ENCODE results near the gene FAM222A. TPM values are rescaled to one million over a fixed set of nuclear protein-coding genes. Genes with fewer than 3 reads are reported as not detected.
A peak's percentile ranks its signal among the peaks of the same experiment; 100 is the strongest.

Gene FAM222A
- total RNA-seq, result 0.20 and 0.22 TPM in 2 replicates

DNA sequence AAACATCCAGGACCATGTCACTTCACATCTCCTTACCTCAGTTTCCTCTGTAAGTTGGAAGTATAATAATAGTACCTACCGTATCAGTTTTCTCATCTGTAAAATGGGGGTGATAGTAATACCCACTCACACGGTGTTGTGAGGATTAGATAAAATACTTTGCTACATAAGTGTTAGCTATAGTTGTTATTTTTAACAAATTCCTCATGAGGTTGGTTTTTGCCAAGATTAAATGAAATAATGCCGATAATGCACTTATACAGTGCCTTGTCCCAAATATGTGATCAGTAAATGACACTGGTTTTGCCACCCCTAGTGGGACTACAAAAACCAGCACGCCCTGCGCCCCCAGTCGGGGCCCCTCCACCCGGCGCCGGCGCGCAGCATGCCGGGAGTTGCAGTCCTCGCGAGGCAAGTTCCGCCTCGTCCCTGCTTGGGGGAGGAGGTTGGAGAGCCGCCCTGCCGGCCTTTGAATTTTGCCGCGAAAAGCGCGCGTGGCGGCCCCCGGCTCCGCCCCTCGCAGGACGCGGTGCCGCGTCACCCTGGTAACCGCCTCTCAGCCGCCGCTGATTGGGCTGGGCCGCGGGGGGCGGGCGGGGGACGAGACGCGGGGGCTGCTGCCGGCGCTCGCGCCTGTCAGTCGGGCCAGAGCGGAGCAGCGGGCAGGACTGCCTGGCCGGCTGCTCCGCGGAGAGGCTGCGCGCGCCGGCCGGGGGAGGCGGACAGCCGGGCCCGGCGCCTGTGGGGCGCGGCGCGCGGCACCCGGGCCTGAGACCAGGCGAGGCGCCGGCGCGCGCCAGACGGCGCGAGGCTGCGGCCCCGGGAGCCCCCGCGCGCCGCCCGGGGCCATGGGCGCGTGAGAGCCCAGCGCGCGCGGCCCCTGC, at the start of gene FAM222A:
TSS of gene FAM222A (plus strand) at position 639 of the 884 bp plus-strand sequence. CDS start 30,322 bp downstream, outside the sequence.
- DNase-seq (ENCODE audit: low read depth in 2 of 2), result peak; percentile 98

DNA sequence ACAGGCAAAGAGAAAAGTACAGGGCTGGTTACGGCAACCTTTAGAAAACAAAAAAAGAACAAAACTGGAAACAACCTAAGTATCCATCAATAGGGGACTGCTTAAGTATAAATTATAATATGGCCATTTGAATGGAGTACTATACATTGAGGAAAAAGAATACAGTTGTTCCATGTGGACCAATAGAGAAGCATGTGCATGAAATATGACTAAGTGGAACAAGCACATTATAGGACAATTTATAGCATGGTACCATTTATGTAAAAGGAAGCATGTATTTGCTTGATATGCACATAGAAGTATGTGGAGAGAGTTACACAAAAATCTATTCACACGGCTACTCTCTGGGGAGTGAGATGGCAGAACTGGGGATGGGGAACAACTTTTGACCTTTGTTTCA, 49.2 kb upstream of the FAM222A start:
- DNase-seq (ENCODE audit: low read depth in 2 of 2), result no peak

DNA sequence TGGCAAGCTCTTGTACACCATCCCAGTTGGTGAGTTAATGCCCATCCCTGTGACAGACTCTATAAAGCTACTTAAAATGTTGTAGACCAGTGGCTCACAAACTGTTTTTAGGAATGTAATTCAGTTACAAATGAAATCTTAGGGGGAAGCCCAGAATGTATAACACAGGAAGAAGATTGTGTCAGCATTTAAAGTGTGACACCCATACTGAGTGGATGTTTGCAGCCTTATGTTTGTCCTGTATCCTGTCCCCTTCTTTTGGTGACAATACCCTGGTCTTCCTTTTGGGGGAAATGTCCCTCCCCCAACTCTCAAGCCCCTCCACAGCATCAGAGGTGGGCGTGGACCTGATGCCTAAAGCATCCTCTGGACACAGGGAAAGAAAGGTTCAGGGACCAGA, 47.6 kb upstream of the FAM222A start:
- DNase-seq (ENCODE audit: low read depth in 2 of 2), result no peak

DNA sequence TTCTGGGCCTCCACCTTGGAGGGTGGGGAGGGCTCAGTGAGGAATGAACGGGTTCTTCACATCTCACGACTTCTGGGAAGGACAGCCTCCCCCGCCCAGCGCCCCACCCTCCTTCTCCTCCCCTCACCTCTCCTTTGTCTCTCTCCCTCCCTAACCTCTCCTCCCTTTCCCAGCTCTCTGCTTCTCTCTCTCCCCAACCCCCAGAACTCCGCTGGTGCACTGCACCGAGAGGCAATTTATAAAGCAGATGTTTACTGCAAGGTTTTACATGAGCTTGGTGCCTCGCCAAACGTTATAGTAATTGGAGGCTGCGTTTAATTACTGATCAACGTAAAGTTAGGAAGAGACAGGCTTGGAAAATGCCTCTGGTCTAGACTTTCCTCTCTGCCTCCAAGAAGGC, 42.9 kb upstream of the FAM222A start:
- no peak for DNase-seq (ENCODE audit: low read depth in 2 of 2)

DNA sequence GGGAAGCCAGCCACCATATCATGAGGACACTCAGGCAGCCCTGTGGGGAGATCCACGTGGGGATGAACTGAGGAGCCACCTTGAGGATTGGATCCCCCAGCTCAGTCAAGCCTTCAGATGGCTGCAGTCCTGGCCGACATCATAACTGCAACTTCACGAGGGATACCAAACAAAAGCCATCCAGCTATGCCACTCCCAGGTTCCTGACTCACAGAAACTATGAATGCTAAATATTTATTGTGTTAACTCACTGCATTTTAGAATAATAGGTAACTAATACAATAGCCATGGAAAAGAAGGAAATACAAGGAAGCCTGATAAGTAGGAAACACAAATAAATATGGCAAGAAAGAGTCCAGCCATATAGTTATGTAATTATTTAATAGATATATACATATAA, 42.1 kb upstream of the FAM222A start:
- no peak for DNase-seq (ENCODE audit: low read depth in 2 of 2)

DNA sequence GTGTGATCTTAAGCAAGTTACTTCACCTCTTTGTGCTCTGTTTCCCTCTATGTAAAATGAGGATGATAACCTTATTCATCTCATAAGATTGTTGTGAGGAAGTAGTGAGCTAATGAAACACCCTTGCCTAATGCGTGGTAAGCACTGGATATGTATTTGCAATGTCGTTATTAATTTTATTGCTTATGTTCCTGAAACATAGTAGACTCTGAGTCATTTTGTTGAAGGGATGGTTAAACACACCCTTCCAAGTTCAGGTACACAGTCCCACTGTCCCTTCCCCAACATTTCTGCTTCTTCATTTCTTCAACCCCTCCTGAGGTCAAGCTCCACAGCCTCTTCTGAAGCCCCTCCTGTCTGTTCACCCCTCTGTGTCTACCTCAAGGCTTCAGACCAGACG, 40.2 kb upstream of the FAM222A start:
- DNase-seq (ENCODE audit: low read depth in 2 of 2), result no peak

DNA sequence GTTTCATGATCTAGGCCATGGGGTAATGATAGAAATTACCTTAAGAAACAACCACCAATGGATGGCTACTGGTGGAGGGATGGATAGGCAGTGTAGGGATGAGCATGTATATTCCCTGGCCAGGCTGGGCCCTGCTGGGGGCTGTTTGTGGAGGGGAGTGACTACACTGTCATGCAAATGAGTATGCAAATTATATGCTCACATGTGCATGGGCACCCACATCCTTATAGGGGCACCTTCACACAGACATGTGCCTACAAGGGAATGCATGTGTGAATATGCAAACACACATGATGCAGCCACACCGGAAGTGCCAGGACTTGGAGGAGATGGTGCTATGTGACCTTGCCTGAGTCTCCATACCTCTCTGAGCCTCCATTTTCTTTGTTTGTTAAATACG, 39.7 kb upstream of the FAM222A start:
- no peak for DNase-seq (ENCODE audit: low read depth in 2 of 2)

DNA sequence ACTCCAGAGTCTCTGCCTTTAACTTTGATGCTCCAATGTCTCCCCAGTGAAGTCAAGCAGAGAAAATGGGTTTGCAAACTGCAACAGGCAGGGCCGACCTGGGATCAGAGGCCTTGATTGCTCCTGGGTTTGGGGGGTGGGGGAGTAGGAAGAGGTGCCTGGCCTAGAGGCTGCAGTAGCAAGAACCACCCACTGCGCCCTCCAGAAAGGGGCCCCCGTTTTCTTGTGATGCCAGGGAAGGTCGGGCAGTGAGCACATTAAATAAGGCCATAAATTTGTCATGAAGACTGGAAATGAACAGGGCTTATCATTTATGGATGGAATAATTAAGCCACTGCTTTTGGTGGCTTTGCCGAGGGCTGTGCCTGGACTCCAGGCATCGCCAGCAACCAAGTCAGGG, 38.2 kb upstream of the FAM222A start:
- DNase-seq (ENCODE audit: low read depth in 2 of 2), result no peak

DNA sequence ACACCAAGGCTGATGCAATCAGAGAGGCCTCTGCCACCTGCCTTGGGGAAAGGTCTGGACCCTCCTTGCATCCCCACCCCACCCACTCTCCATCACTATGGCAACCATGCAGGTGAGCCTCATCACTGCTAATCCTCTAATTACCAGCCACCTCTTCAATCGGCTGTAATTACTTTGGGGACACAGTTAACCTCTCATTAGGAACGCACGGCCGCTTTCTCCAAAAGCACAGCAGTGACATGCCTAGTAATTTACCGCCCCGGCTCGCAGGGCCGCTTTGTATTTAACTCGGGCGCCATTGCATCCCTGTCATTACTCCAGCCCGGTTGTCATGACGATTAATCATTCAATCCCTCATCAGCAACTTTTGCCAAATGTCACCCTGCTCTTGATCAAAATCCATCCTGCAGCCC, 36.3 kb upstream of the FAM222A start:
- no peak for DNase-seq (ENCODE audit: low read depth in 2 of 2)

DNA sequence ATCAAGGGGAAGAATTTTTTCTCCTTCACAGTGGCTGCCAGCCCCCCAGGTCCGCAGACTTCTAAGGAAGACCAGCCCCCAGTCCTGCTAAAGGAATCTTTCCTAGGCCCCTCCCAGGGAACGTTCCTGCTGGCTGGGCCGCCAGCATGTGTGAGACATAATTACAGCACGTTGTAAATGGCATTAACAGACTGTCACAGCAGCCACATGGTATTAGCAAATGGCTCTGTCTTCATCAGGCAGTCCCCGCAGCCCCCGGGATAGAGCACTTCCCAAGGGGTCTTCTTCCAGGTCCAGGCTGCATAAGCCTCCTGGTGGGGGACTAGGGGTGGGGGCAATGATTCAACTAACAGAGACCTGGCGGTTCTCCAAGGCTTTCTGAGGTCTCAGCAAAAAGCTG, 34.9 kb upstream of the FAM222A start:
- no peak for DNase-seq (ENCODE audit: low read depth in 2 of 2)

DNA sequence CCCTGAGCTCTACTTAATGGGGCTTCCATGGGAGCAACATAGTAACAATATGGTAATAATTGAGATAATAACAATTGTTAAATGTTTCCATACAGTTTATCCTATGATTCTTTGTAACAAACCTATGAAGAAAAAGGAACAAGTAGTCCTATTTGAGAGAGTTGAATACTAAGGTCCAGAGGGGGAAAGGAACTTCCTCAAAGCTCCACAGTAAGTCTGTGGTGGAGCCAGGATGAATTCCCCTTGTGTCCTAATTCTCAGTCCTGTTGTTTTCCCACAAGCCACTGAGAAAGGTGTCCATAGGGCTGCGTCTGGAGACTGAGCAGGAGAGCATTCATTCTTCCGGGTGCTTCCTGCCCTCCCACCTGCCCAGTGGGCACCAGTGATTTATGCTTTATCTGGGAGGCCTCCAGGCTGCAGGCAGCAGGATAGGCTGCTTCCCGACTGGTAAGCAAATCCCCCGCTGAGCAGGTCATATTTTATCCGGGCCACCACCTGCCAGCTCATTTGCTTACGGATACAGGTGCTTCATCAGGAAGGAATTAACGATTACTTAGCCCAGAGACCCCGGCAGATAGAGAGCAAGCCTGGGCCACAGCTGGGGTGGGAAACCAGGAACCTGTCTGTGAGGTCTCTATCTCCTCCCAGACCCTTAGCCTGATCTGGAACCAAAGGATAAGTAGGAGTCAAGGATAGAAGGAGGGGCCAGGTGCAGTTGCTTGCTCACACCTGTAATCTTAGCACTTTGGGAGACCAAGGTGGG, 33.9 kb upstream of the FAM222A start:
- DNase-seq (ENCODE audit: low read depth in 2 of 2), result no peak

DNA sequence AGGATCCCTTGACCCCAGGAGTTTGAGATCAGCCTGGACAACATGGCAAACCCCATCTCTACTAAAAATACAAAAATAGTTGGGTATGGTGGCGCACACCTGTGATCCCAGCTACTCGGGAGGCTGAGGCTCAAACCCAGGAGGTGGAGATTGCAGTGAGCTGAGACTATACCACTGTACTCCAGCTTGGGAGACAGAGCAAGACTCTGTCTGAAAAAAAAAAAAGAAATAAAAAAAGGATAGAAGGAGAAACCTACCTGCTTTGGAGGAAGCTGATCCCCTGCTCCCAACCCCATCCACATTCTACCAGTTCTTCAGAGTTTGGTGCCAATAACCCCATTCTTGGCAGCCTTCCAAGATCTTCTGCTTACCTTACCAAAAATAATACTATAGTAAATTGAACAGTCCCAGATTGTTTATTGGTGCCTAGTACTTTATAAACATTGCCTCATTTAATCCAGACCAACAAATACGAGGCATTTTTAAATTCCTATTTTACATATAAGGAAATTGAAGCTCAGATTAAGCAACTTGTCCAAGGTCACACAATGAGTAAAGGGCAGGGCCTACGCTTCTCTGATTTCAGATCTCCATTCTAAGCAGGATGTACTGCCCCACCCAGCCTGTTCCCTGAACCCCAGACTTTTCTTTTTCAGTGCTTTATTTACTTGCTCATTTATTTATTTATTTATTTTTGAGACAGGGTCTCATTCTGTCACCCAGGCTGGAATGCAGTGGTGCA, 33.2 kb upstream of the FAM222A start:
- DNase-seq (ENCODE audit: low read depth in 2 of 2), result peak in 1 of 2 donors; percentile 14

DNA sequence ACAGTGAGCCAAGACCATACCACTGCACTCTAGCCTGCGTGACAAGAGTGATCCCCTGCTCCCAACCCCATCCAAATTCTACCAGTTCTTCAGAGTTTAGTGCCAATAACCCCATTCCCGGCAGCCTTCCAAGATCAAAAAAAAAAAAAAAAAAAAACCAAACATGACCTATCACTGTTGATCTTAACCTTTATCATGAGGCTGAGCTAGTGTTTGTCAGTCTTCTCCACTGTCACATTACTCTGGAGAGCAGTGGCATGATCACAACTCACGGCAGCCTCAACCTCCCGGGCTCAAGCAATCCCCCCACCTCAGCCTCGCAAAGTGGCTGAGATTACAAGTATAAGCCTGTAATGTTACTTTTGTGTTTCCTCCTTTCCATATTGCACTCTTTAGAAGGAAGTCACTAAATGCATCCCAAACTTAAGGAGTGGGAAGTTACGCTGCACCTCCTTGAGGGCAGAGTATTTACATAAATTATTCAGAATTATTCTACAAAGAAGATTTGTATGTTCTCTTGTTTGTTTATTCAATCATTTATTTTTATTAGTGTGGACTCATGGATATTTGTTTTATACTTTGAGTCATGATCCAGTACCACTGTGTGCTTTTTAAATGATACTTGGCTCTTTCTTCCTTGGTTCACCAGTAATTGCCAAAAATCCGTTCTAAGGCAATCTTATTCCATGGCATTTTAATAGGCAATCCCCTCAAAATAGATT, 31.5 kb upstream of the FAM222A start:
- no peak for DNase-seq (ENCODE audit: low read depth in 2 of 2)

DNA sequence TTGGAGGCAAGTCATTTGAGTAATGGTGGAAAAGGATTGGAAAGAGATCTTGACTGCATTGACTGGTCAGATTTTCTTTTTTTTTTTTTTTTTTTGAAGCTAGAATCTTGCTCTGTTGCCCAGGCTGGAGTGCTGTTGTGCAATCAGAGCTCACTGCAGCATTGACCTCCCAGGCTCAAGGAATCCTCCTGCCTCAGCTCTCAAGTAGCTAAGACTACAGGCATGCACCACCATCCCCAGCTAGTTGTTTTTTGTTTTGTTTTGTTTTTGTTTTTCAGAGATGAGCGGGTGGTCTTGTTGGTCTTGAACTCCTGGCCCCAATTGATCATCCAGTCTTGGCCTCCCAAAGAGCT, 30.9 kb upstream of the FAM222A start:
- DNase-seq (ENCODE audit: low read depth in 2 of 2), result no peak

DNA sequence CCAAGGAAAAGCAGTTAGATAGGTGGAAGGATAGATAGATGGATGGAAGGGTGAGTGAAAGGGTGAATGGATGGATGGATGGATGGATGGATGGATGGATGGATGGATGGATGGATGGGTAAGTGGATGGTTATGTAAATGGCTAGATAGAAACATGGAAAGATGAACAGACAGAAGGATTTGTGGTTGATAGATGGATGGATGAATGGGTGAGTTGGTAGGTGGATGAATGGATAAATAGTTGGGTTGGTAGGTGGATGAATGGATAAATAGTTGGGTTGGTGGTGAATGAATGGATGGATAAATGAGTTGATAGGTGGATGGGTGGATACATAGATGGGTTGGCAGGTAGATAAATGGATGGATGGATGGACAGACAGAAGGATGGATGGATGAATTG, 30.3 kb upstream of the FAM222A start:
- DNase-seq (ENCODE audit: low read depth in 2 of 2), result no peak

DNA sequence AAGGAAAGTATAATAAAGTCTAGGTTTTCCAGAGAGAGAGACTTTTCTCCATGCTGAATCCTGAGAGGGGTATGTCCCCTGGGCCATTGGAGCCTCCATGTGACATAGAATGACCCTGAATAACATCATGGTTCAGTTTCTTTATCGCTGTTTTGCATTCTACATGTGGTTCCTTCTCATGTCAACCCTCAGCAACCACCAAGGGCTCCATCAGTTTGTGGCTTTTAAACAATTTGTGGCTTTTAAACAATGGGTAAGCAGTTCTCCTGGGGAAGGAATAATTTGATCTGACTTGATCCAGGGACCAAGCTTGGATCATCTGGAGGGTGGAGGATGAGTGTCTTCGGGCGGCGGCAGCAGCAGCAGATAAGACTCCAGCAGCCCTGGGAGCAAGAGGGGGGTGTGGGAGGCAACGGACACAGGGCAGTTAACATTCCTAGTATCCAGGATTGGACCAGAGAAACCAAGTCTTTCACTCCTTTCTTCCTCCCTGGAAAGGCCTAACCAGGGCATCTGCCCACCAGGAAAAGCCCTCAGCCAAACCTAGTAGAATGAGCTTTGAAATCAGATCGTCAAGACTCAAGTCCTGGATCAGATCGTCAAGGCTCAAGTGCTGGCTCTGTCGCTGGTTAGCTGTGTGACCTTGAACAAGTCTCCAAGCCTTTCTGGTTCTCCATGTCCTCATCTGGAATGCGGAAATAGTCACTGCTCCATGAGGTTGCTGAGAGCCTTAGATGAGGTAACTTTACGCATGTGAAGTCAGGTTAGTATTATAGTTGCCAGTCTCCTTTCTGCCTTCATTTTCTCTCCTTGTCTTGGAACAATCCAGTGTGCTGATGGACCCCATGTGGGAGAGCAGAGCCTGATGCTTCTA, 27.8 kb upstream of the FAM222A start:
- no peak for DNase-seq (ENCODE audit: low read depth in 2 of 2)

DNA sequence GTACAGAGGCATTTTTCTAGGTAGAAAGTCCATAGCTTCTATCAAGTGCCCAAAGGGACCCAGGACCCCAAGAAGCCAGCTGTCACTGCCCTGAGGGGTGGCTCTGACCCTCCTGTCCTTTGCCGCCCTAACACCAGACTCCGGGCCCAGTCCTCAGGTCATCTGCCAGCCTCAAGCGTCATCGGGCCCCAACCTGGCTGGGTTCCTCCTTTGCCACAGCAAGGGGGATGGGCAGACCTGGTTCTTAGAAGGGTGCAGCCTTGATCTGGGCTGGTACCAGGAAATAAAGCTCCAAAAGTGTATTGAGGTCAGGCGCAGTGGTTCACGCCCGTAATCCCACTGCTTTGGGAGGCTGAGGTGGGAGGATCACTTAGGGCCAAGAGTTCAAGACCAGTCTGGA, 27.1 kb upstream of the FAM222A start:
- no peak for DNase-seq (ENCODE audit: low read depth in 2 of 2)

DNA sequence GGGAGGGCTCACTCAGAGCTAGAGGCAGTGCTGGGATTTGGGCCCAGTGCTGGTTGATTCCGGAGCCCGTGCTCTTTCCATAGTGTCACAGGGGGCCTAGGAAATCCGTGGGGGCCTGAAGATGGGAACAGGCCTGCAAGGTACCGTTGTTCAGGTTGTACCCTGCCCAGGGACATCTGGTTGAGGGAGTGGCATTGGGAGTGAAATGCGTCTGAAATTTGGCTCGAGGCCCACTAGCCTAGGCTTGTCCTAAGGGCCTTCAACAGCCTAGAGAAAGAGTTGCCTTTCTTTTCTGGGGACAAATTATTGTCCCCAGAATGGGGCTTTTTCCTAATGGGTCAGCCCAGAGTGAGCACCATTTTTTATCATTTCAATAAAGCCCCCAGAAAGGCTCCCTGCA, 26.4 kb upstream of the FAM222A start:
- no peak for DNase-seq (ENCODE audit: low read depth in 2 of 2)

DNA sequence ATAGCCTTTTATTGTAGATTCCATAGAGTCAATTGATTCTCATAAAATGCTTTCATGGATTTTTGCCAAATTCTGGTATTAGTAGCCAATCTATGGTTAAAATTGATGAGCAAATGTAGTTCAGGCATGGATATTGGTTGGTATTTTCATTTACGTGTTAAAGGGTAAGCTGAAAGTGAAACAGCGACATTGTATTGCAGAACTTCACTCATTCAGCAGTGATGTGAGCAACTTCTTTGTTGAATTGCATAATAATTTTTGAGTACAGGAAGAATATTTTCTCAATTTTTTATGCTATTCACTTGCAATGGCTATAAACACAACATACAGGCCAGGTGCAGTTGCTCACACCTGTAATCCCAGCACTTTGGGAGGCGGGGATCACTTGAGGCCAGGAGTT, 24.2 kb upstream of the FAM222A start:
- DNase-seq (ENCODE audit: low read depth in 2 of 2), result no peak

DNA sequence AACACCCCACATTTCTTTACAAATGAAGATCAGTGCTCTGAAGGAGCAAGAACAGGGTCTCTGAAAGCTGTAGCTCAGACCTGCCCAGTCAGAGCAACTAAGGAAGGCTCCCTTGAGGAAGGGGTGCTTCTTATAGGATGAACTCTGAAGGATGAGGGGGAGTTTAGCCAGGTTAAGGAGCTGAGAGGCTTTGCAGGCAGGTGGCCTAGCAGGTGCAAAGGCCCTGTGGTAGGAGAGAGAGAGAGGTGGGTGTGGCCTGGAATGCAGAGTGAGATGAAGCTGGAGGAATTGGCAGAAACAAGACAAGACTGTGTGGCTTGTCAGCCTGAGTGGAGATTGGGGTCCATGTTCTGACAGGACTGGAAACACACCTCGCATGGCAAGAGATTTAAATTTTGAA, 20.5 kb upstream of the FAM222A start:
- no peak for DNase-seq (ENCODE audit: low read depth in 2 of 2)
